ENCODE measurements around the gene ZBTB7B.

ZBTB7B gene

DNA sequence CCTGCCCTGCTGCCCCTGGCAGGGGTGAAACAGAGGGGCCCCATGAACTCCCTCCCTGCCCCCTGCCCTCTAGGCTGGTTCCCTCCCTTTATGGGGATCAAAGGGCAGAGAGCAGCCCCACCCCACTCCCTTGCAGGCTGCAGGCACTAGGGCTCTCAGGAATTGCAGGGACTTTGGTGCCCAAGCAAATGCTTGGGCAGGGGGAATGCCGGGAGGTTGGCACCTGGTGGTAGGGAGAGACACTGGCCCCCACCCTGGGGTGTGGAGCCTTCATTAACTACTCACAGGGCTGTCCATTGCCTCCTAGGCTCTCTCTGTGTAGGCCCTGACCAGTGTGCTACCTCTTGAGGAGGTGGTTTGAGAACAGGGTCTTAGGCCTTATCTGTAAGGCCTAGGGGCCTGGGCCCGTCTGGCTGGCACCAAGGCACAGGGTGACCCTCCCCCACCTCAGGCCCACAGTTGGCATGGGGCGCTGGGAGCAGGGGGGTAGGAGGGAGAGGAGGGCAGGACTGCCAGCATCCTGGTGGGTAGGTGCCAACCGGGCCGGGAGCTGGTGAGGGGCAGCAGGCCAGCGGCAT, 4.7 kb downstream of the ZBTB7B start:
- TF ChIP-seq, protein P1, sequence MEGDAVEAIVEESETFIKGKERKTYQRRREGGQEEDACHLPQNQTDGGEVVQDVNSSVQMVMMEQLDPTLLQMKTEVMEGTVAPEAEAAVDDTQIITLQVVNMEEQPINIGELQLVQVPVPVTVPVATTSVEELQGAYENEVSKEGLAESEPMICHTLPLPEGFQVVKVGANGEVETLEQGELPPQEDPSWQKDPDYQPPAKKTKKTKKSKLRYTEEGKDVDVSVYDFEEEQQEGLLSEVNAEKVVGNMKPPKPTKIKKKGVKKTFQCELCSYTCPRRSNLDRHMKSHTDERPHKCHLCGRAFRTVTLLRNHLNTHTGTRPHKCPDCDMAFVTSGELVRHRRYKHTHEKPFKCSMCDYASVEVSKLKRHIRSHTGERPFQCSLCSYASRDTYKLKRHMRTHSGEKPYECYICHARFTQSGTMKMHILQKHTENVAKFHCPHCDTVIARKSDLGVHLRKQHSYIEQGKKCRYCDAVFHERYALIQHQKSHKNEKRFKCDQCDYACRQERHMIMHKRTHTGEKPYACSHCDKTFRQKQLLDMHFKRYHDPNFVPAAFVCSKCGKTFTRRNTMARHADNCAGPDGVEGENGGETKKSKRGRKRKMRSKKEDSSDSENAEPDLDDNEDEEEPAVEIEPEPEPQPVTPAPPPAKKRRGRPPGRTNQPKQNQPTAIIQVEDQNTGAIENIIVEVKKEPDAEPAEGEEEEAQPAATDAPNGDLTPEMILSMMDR (IDR thresholded peaks at IDR 0.05; ENCODE audit: unreplicated experiment in 3 of 3): no peak
- H3K27ac Mint-ChIP-seq: no peak overlapping the region
- H3K4me1 Mint-ChIP-seq: peaks cover 18% of the 10 kb centered on the region
- H3K27me3 Mint-ChIP-seq (ENCODE audit: low read depth): no peaks in the 10 kb centered on the region
- no peak overlapping the region for H3K4me3 Mint-ChIP-seq
- no peaks in the 10 kb centered on the region for H3K9me3 Mint-ChIP-seq
- H3K36me3 Mint-ChIP-seq (ENCODE audit: low read depth): no peaks in the 10 kb centered on the region

DNA sequence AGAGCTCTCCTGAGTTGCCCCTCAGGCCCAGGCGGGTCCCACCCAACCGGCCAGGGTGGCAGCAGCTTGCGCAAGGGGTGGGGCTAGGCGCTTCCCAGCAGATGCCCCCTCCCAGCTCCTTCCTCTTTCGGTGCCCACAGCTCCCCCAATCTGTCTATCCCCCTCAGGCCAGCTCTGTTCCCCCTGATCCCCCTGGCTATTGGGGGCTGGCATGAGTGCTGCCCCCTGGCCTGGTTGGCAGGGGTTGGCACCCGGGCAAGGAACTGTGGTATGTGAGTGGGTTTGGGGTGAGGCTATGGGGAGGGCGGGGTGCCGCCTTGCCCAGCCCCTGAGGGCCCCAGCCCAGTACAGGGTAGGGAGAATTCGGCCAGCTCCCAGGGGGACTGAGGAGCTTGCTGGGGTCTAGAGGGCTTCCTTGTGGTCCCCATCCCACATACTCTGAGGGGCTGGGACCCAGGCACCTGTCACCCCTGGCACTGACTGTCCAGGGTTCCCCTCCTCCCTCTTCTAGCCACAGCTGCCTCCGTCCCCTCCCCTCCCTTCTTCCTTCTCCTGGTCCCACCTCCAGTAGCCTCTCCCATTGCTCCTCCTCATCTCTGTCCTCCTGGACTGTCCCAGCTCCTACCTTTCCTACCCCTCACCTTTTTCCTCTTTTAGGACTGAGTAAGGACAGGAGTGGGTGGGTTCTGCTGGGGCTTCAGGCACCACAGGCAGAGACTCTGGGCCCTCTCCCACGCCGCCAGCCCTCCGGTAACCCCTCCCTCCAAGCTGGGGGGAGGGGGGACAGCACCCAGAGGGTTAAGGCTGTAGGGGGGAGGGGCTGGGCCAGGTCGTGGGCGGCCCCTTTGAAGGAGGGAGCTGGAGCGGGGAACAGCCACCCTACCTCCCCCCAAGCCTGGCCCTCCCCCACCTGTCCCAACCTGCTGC, 5.7 kb downstream of the ZBTB7B start:
- no peaks in the 10 kb centered on the region for H3K27me3 Mint-ChIP-seq (ENCODE audit: low read depth)
- no peaks in the 10 kb centered on the region for H3K36me3 Mint-ChIP-seq (ENCODE audit: low read depth)
- no peak overlapping the region for H3K27ac Mint-ChIP-seq
- H3K4me3 Mint-ChIP-seq: no peak overlapping the region
- H3K4me1 Mint-ChIP-seq: peaks cover 22% of the 10 kb centered on the region
- TF ChIP-seq, protein P1 (IDR thresholded peaks at IDR 0.05; ENCODE audit: unreplicated experiment in 3 of 3): no peak
- H3K9me3 Mint-ChIP-seq: no peaks in the 10 kb centered on the region

DNA sequence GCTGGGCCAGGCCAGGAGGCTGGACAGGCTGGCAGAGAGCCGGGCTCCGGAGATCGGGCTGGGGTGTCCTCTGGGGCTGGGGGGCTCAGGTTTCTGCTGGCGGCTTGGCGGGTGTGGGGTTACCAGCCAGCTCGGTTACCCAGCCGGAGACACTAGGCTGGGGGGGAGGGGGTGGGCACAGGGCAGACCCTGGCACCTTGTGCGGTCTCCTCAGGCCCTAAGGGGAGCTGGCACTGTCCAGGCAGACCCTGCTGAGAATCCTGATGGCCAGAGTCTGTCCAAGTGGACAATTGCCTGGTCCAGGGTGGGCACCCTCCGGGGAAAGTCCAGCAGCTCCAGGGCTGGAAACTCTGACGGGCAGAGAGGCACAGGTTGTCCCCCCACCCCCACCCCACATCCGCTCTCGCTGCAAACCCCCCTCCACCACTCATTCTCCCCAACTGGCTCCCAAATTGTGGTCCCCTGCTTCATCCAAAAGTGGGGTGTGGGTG, 6.7 kb downstream of the ZBTB7B start:
- H3K36me3 Mint-ChIP-seq (ENCODE audit: low read depth): no peaks in the 10 kb centered on the region

DNA sequence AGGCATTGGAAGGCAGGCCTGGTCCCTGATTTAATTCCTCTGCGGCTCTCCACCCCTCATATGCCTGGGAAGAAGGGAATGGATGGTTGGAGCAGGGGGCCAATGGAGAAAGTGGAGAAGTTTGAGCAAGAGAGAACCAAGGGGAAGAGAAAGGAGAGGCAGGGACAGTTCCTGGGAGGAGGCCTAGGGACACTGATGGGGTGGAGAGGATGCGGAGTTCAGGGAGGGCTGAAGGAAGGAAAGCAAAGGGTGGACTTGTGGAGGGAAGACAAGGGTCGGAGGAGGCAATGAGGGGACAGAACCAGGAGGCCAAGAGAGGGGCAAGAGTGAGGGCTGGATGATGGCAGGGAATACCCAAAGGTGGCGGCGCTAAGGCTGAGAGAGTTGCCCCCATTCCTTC, 7.1 kb downstream of the ZBTB7B start:
- Mint-ChIP-seq H3K27ac (no peak overlapping the region), H3K9me3 (no peaks in the 10 kb centered on the region), H3K36me3 (ENCODE audit: low read depth) (no peaks in the 10 kb centered on the region), H3K4me1 (peaks cover 17% of the 10 kb centered on the region), H3K27me3 (ENCODE audit: low read depth) (no peaks in the 10 kb centered on the region), H3K4me3 (no peak overlapping the region)
- TF ChIP-seq, protein P1 (IDR thresholded peaks at IDR 0.05; ENCODE audit: unreplicated experiment in 3 of 3): no peak

More for the DNA sequence above, 6.7 kb downstream of the ZBTB7B start:
- TF ChIP-seq, protein P1 (IDR thresholded peaks at IDR 0.05; ENCODE audit: unreplicated experiment in 3 of 3): no peak
- H3K27ac Mint-ChIP-seq: no peak overlapping the region
- peaks cover 19% of the 10 kb centered on the region for H3K4me1 Mint-ChIP-seq
- no peaks in the 10 kb centered on the region for H3K9me3 Mint-ChIP-seq
- no peaks in the 10 kb centered on the region for H3K27me3 Mint-ChIP-seq (ENCODE audit: low read depth)
- H3K4me3 Mint-ChIP-seq: no peak overlapping the region

DNA sequence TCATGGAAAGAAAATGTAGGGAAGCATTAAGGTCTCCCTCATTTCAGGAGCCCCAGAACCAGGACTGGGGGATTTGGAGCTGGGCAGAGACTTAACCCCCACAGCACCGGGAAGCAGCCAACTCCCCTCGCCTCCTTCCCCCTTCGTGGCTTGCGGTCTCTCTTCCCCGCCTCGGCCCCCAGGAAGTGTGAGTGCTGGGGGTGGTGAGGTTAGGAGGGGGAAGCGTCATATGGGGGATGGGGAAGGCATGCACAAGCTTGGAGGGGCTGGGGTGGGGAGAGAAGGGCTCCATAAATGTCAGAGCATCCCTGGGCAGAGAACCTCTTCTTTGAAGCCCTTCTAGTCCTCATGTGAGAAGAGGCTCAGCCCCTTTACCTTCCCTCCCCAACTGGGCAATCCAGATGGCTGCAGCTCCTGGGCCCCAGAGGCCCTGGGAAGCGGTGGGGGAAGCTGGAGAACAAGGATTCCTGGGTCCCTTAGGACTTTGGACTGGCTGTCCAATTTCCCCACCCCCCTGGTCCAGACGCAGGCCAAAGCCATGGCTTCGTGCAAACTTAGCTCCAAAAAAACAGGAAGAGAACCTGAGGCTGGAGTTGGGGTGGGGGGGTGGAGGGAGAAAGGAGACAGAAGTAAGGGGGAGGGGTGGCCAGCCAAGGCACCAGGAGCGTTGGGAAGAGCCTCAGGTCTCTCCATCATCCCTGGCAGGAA, 7.8 kb downstream of the ZBTB7B start:
- Mint-ChIP-seq H3K4me1 (peaks cover 17% of the 10 kb centered on the region), H3K27me3 (ENCODE audit: low read depth) (no peaks in the 10 kb centered on the region), H3K27ac (no peak overlapping the region), H3K36me3 (ENCODE audit: low read depth) (no peaks in the 10 kb centered on the region), H3K4me3 (no peak overlapping the region), H3K9me3 (no peaks in the 10 kb centered on the region)
- TF ChIP-seq, protein P1 (IDR thresholded peaks at IDR 0.05; ENCODE audit: unreplicated experiment in 3 of 3): no peak

All from nephron (organoid).